ENCODE results near the gene FOXO3.

- TF ChIP-seq CTCF (IDR thresholded peaks at IDR 0.05): no peak
- TF ChIP-seq EP300 (IDR thresholded peaks at IDR 0.05): no peak
These were observed 1.4 kb upstream of the FOXO3 start for GRCh38 chr6:108559097-108559883.
